WTC11 (cell line): ENCODE results near the gene PTPRF. TPM values are rescaled to one million over a fixed set of nuclear protein-coding genes. Genes with fewer than 3 reads are reported as not detected.

Source experiments
- ATAC-seq: fragments of 200-7000 bp; cut with Tn5 transposase; 2 replicates; pipeline ENCODE4 v1.10.0; 2021; ENCODE audit warnings: mild to moderate bottlenecking, moderate library complexity
- CTCF ChIA-PET: fragments of 300-600 bp; sonication (Branson Sonifier 250); formaldehyde crosslinking; loops from one replicate; lab custom pipeline; 2021; ENCODE audit warnings: antibody characterized with exemption; lab: Charles Lee
- POLR2A ChIA-PET: fragments of 350-600 bp; sonication (Branson Sonifier 250); formaldehyde crosslinking; loops from one replicate; lab custom pipeline; 2021; ENCODE audit warnings: antibody characterized with exemption; lab: Charles Lee
- DNase-seq: peaks from one replicate; pipeline ENCODE4 v3.0.0; 2021; ENCODE audit warnings: low spot score
- H3K27ac Mint-ChIP-seq: 2 replicates; pipeline ENCODE4 v1.8.0; 2021; ENCODE audit warnings: mixed read lengths
- H3K27me3 Mint-ChIP-seq: 2 replicates; pipeline ENCODE4 v1.8.0; 2021; ENCODE audit warnings: low read depth, mild to moderate bottlenecking, moderate library complexity, mixed read lengths
- H3K36me3 Mint-ChIP-seq: 2 replicates; pipeline ENCODE4 v1.8.0; 2021; ENCODE audit warnings: mixed read lengths
- H3K4me1 Mint-ChIP-seq: 2 replicates; pipeline ENCODE4 v1.8.0; 2022; ENCODE audit warnings: mixed read lengths
- H3K4me3 Mint-ChIP-seq: 2 replicates; pipeline ENCODE4 v1.8.0; 2021; ENCODE audit warnings: mild to moderate bottlenecking, moderate library complexity, mixed read lengths
- H3K9me3 Mint-ChIP-seq: 2 replicates; pipeline ENCODE4 v1.8.0; 2021; ENCODE audit warnings: mixed read lengths
- ATF2 ChIP-seq: sonication (generic); formaldehyde crosslinking; IDR thresholded peaks from 2 replicates; pipeline ENCODE4 v1.8.1; 2022; ENCODE audit warnings: low read depth, missing genetic modification reagents, borderline replicate concordance
- CREM ChIP-seq: sonication (generic); formaldehyde crosslinking; IDR thresholded peaks from 2 replicates; pipeline ENCODE4 v1.8.1; 2022; ENCODE audit warnings: mild to moderate bottlenecking, missing genetic modification reagents, moderate library complexity
- ERG ChIP-seq: fragments of 250-450 bp; sonication (Bioruptor Pico); IDR thresholded peaks from 2 replicates; pipeline ENCODE4 v1.8.0; 2021; ENCODE audit warnings: mild to moderate bottlenecking
- IRF1 ChIP-seq: sonication (generic); formaldehyde crosslinking; IDR thresholded peaks from 2 replicates; pipeline ENCODE4 v1.8.0; 2023; ENCODE audit warnings: missing genetic modification reagents
- JAZF1 ChIP-seq: fragments of 250-450 bp; sonication (Bioruptor Pico); IDR thresholded peaks from 2 replicates; pipeline ENCODE4 v1.9.0; 2021; ENCODE audit warnings: moderate library complexity, mild to moderate bottlenecking, inconsistent platforms
- NR1H2 ChIP-seq: sonication (generic); formaldehyde crosslinking; IDR thresholded peaks from 2 replicates; pipeline ENCODE4 v1.9.0; 2021; ENCODE audit warnings: mild to moderate bottlenecking, moderate library complexity, missing genetic modification reagents
- PRRX2 ChIP-seq: fragments of 250-450 bp; sonication (Bioruptor Pico); IDR thresholded peaks from 2 replicates; pipeline ENCODE4 v1.8.0; 2021; ENCODE audit warnings: mild to moderate bottlenecking
- ZBTB21 ChIP-seq: sonication (generic); formaldehyde crosslinking; IDR thresholded peaks from 2 replicates; pipeline ENCODE4 v1.8.1; 2023; ENCODE audit warnings: mild to moderate bottlenecking, missing genetic modification reagents, borderline replicate concordance
- ZNF423 ChIP-seq: fragments of 250-450 bp; sonication (Bioruptor Pico); IDR thresholded peaks from 2 replicates; pipeline ENCODE4 v2.1.2; 2022; ENCODE audit warnings: mild to moderate bottlenecking, moderate library complexity
- total RNA-seq: library from RNA; stranded (reverse); gene quantifications from 3 replicates; pipeline ENCODE4 v1.2.3, GENCODE V29; 2021
- TF ChIP-seq, protein P1 (sequence below): sonication (generic); formaldehyde crosslinking; IDR thresholded peaks from 2 replicates; pipeline ENCODE4 v1.8.1; 2023; ENCODE audit warnings: mild to moderate bottlenecking, missing genetic modification reagents, moderate library complexity
- TF ChIP-seq, protein P2 (sequence below): fragments of 250-450 bp; sonication (Bioruptor Pico); IDR thresholded peaks from 2 replicates; pipeline ENCODE4 v1.9.0; 2021; ENCODE audit warnings: mild to moderate bottlenecking, borderline replicate concordance
- TF ChIP-seq, protein P3 (sequence below): sonication (generic); formaldehyde crosslinking; IDR thresholded peaks from 2 replicates; pipeline ENCODE4 v1.8.1; 2022; ENCODE audit warnings: mild to moderate bottlenecking, missing genetic modification reagents, moderate library complexity, borderline replicate concordance

Gene PTPRF
- total RNA-seq, 1 experiment from 2014 or later: 248 TPM

- Mint-ChIP-seq H3K27ac (0 out of 2 replicates have a peak overlapping the region, but pooled peaks have one; percentile 8), H3K36me3 (peaks cover 30% of the 10 kb centered on the region), H3K4me3 (no peak overlapping the region)
- TF ChIP-seq CREM (no peak), JAZF1 (CRISPR knock-in tag) (no peak), ZNF423 (CRISPR knock-in tag) (no peak), ERG (no peak)
- TF ChIP-seq, protein P1, sequence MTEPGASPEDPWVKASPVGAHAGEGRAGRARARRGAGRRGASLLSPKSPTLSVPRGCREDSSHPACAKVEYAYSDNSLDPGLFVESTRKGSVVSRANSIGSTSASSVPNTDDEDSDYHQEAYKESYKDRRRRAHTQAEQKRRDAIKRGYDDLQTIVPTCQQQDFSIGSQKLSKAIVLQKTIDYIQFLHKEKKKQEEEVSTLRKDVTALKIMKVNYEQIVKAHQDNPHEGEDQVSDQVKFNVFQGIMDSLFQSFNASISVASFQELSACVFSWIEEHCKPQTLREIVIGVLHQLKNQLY (CRISPR knock-in tag): no peak
- TF ChIP-seq, protein P2, sequence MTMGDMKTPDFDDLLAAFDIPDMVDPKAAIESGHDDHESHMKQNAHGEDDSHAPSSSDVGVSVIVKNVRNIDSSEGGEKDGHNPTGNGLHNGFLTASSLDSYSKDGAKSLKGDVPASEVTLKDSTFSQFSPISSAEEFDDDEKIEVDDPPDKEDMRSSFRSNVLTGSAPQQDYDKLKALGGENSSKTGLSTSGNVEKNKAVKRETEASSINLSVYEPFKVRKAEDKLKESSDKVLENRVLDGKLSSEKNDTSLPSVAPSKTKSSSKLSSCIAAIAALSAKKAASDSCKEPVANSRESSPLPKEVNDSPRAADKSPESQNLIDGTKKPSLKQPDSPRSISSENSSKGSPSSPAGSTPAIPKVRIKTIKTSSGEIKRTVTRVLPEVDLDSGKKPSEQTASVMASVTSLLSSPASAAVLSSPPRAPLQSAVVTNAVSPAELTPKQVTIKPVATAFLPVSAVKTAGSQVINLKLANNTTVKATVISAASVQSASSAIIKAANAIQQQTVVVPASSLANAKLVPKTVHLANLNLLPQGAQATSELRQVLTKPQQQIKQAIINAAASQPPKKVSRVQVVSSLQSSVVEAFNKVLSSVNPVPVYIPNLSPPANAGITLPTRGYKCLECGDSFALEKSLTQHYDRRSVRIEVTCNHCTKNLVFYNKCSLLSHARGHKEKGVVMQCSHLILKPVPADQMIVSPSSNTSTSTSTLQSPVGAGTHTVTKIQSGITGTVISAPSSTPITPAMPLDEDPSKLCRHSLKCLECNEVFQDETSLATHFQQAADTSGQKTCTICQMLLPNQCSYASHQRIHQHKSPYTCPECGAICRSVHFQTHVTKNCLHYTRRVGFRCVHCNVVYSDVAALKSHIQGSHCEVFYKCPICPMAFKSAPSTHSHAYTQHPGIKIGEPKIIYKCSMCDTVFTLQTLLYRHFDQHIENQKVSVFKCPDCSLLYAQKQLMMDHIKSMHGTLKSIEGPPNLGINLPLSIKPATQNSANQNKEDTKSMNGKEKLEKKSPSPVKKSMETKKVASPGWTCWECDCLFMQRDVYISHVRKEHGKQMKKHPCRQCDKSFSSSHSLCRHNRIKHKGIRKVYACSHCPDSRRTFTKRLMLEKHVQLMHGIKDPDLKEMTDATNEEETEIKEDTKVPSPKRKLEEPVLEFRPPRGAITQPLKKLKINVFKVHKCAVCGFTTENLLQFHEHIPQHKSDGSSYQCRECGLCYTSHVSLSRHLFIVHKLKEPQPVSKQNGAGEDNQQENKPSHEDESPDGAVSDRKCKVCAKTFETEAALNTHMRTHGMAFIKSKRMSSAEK (CRISPR knock-in tag): no peak
- TF ChIP-seq, all 79 proteins: peak for 0
- ChIA-PET CTCF (interaction anchor here (0.6 to 2.0 kb wide), 13 partner anchors 12 to 376 kb away, joined by 3 to 12 read pairs (median 4); partner anchors contain the start of genes C1orf210 and KDM4A), POLR2A (interaction anchor here (1.4 to 1.7 kb wide), 5 partner anchors 8 to 92 kb away, joined by 4 to 14 read pairs (median 5); partner anchors contain the start of genes KDM4A and PTPRF)
- Mint-ChIP-seq H3K27me3 (no peaks in the 10 kb centered on the region), H3K4me1 (peaks cover 15% of the 10 kb centered on the region), H3K9me3 (no peaks in the 10 kb centered on the region)
- ATAC-seq (peak; percentile 58), DNase-seq (peak; percentile 70)
These were observed 27.7 kb downstream of the PTPRF start for GRCh38 chr1:43558346-43558841.

DNA sequence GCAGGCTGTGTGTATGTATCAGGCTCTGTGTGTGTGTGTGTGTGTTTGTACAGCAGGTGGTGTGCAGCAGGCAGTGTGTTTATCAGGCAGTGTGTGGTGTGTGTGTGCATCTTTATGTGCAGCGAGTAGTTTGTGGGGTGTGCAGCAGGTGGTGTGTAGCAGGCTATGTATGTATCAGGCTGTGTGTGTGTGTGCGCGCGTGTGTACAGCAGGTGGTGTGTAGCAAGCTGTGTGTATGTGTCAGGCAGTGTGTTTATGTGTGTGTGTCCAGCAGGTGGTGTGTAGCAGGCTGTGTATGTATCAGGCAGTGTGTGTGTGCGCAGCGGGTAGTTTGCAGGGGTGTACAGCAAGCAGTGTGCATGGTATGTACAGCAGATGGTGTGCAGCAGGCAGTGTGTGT lies 29.0 kb downstream of the PTPRF start:
- DNase-seq (no peak), ATAC-seq (no peak)
- CTCF ChIA-PET: no interaction called here
- H3K27me3 Mint-ChIP-seq: no peaks in the 10 kb centered on the region
- TF ChIP-seq, protein P3, sequence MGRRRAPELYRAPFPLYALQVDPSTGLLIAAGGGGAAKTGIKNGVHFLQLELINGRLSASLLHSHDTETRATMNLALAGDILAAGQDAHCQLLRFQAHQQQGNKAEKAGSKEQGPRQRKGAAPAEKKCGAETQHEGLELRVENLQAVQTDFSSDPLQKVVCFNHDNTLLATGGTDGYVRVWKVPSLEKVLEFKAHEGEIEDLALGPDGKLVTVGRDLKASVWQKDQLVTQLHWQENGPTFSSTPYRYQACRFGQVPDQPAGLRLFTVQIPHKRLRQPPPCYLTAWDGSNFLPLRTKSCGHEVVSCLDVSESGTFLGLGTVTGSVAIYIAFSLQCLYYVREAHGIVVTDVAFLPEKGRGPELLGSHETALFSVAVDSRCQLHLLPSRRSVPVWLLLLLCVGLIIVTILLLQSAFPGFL (CRISPR knock-in tag): no peak
- TF ChIP-seq ATF2 (CRISPR knock-in tag): no peak
- no peak for TF ChIP-seq PRRX2 (CRISPR knock-in tag)
- TF ChIP-seq ZBTB21 (CRISPR knock-in tag): no peak
- no peak for TF ChIP-seq NR1H2 (CRISPR knock-in tag)
- TF ChIP-seq IRF1 (CRISPR knock-in tag): no peak
- H3K27ac Mint-ChIP-seq: no peak overlapping the region
- H3K9me3 Mint-ChIP-seq: no peaks in the 10 kb centered on the region
- peaks cover 23% of the 10 kb centered on the region for H3K4me1 Mint-ChIP-seq
- peaks cover 19% of the 10 kb centered on the region for H3K36me3 Mint-ChIP-seq
- H3K4me3 Mint-ChIP-seq: no peak overlapping the region
- POLR2A ChIA-PET: no interaction called here
